CMK (cell line): ENCODE results near the gene TOM1.
A peak's percentile ranks its signal among the peaks of the same experiment; 100 is the strongest.

ENCODE experiments used
- DNase-seq: peaks from one replicate; pipeline ENCODE4 v3.0.0-alpha.2; 2010; ENCODE audit warnings: low read depth

TOM1 gene

DNA sequence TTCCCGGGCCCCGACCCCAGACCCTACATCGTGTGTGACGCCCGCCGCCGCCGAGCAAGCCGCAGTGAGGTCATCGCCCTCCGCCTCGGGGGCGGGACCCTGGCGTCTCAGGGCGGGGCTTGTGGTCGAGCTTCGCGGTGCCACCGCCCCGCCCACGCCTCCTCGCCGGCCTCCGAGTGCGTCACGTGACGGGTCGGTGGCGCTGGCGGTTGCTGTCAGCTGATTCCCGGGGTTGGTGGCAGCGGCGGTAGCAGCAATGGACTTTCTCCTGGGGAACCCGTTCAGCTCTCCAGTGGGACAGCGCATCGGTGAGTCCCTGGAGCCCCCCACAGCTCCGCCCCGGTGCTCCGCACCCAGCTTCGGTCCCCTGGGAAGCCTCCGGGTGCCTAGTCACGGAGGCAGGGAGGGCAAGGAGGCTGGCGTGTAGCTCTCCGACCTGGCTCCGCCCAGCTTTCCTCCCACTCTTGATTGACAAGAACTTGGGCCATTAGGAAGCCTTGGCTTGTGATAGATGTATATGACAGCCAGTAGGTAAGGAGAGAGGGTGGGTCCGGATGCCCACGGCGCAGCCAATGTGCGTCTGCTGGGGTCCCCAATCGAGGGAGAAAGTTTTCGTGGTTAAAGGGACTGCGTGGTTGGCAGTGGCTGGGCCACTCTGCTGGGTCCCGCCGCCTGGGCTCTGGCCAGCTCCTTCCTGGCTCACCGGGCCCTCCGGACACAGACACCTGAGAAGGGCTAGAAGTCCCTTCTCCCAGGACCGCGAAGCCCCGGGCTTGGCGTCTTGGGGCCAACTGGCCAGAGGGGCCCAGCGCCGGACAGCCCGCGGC, at the start of gene TOM1:
Gene TOM1, plus strand, starts transcription at position 222 of the 827 bp plus-strand sequence. Its CDS starts 35 bp downstream, at position 257.
- DNase-seq, result peak; percentile 97

DNA sequence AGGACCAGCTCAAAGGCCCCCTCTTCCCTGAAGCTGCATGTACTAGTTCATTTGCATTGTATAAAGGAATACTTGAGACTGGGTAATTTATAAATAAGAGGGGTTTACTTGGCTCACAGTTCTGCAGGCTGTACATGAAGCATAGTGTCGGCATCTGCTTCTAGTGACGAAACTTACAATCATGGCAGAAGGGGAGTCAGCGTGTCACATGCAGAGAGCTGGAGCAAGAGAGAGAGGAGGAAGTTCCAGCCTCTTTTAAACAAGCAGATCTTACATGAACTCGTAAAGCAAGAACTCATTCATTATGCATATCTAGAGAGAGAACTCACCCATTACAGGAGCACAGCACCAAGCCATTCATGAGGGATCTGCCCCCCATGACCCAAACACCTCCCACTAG, 49.5 kb upstream of the TOM1 start:
- no peak for DNase-seq

DNA sequence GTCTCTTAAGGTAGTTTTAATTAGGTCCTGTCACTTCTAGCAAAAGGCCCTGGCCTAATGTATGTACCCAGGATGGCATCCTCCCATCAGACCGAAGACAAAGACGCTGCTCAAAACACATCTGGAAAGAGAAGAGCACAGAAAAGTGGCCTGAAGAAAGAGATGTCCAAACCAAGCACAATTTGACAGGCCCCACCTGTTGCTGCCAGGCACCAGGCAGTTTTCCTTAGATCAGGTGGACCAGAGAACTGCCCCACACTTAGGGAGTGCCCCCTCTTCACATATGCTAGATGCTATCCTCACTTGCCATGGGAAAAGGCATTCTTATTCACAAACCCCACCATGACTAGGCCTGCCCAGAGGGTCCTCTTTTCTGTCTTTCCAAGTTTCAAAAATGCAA, 45.7 kb upstream of the TOM1 start:
- DNase-seq, result no peak

GRCh38 chr22:35257002-35257320, 42.7 kb upstream of the TOM1 start:
- DNase-seq, result no peak

DNA sequence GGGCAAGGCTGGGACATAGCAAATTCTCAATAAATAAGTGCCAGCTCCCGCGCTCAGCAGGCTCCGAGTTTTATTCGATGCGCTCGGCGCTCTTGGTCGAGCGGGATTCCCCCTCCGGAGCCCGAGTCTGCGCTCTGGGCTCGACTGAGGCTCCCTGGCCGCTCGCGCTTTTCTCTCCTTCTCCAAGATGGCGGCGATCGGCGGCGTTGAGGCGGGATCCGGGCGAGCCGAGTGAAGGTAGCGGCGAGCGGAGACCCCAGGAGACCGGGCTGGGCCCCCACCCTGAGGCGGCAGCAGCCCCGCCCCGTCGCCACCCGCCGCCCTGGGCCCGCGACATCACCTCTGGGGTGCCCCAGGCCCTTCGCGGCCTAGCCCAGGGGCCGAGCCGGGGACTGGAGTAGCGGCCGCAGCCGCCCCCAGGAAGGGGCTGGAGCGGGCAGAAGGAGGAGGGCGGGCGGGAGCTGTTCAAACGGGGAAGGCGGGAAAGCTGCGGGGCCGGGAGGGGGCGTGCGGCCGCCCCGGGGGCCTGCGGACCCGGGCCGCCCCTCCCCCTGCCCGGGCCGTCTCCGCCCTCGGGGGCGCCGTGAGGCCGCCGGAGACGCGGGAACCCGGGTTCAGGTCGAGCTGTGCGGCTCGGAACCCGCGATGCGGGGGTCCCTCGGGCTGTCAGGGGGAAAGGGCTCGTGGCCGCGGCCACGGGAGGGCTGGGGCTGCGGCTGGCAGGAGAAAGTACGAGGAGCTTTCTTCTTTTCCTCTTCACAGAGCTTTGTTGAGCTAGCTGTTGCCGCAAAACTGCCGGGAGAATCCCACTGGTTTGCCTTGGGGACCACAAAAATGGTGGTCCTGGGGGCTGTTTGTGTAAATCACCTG, 42.1 kb upstream of the TOM1 start, which contains the start of gene HMGXB4:
Gene HMGXB4, plus strand, starts transcription at position 173 of the 870 bp plus-strand sequence. CDS start 4,898 bp downstream, outside the sequence.
- peak; percentile 76 for DNase-seq

DNA sequence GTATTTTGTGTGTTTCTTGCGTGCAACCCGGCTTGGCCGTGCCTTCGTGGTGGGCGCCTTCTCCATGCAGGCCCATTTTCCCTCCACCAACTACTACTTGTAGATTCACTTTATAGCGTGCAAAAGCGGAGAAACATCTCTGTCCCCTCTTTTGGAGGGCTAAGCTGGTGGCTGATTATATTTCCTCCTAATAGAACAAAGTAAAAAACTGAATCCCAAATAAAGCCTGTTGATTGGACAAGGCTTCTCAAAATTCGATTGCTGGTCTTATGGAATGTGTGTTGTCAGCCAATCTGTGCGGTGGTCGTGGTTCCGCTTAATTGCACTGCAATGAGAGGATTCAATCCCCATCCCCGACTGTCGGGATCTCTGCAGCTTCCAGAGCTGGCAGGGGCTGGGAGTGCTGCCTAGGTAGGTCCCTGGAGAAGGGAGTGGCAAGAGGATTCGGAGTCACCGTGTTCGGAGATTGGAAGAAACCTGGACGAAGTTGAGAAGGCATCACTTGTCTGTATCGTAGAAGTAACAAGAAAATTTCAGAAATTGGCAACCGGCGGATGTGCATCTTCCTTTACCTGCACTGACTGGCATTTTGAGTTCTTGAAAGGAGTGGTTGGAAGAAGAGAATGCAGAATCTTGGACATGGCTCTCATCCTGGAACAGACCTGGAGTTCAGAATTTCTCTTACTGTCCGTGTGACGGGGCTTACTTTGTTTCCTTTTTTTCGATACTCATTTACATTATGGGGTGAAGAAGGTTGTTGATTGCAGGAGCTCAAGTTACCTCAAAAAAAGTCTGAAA, 41.3 kb upstream of the TOM1 start:
- no peak for DNase-seq

GRCh38 chr22:35264986-35265385, 34.7 kb upstream of the TOM1 start:
- DNase-seq, result no peak

GRCh38 chr22:35266277-35266676, 33.4 kb upstream of the TOM1 start:
- no peak for DNase-seq

- DNase-seq, result no peak
These were observed 30.1 kb upstream of the TOM1 start for GRCh38 chr22:35269630-35270029.

DNA sequence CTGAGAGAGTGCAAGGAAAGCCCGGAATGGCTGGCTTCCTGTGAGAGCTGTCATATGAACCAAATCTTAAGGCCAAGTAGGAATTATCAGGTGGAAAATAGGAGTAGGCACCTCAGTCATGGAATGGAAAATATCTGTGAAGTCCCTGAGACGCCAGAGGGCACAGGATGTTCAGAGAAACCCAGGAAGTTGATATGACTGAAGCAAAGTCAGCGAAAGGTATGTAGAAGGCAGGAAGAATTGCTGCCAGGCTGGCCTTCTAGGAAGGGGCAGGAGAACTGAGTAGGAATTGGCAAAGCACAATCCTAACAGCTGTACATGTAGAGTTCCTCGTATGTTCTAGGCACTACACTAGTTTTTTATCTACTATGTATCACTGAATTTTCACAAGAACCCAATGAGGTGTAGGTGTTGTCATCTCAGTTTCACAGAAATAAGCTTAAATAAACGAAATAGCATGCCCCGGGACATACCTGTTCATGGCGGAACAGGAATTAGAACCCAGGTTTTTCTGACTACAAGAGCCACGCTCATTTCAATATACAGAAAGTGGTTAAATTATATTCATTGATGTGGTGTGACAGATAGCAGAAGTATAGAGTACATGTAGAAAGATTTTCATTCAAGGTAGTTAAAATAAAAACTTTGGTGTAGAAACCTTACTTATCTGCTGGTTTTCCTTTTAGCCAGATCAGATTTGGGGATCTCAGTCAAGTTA, 25.4 kb upstream of the TOM1 start:
- DNase-seq, result no peak

GRCh38 chr22:35275580-35275979, 24.1 kb upstream of the TOM1 start:
- DNase-seq, result no peak

DNA sequence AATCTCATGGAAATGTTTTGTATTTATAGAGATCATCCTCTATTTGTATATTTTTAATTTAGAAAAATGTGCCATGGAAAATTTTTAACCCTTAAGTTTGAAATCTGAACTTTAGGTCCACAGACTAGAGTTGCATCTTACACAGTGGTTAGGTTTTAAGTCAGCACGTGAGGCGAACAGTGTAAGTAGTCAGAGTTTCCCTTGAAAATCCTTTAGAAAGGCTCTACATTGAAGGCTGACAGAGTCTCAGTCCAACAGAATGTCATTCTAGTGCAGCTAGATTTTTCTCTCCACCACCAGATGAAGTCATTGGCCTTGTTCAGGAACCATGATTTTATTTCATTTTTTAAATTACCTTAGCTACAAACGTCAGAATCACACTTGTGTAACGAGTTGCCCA, 23.7 kb upstream of the TOM1 start:
- DNase-seq, result no peak

GRCh38 chr22:35288116-35288515, 11.6 kb upstream of the TOM1 start:
- no peak for DNase-seq

DNA sequence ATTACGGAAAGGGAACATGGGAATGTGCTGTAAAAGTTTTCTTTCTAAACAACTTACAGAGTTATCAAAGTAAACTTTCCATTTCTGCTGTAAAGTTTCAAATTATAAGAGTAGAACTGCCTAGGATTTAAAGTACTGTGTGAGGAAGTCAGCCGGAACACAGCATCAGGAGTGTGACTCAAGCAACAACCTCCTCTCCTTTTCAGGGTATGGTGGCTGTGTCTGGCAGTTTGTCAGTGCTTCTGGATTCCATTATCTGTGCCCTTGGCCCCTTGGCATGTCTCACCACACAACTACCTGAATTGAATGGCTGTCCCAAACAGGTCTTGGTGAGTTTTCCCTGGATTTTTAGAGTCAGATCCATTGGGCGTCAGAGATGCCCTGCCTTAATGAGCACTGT, 6.9 kb upstream of the TOM1 start:
- DNase-seq, result no peak

DNA sequence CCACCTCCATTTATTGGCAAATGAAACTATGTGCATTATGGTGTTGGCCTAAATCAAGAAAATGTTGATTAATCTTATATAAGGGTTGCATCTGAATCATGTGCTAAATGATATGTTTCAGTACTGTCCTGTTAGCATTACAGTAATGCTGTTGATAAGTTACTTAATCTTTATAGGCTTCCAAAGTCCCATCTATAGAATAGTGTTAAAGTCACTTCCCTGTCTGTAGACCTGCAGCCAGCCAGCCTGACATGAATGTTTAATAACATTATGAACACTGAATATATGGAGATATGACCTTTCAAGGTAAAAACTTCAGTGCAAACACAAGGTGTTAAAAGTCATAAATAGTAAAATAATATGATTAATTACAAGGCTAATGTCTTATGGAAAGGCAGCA, 3.6 kb upstream of the TOM1 start:
- no peak for DNase-seq

DNA sequence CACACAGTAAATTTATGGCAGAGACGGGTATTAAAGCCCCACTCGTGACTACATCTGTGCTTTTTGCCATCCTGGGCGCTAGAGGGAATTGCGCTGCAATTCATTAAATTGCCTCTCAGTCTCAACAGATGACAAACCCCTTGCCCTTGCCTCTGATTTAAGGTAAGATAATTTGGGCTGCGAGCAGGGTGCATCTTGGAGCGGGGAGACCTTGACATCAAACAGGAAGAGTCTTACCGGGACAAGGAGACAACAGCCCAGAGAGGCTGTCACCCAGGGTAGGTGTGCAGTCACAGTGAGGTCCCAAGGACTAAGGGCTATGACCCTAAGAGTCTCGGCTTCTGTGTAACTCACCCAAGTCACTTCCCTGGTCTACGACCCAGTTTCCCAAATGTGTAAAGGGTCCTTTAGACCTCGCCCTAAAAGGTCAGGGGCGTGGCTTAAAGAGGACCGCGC, 449 bp upstream of the TOM1 start:
- peak; percentile 18 for DNase-seq

- no peak for DNase-seq
These were observed 1.7 kb downstream of the TOM1 start for GRCh38 chr22:35301372-35301874.

GRCh38 chr22:35303029-35303624, 3.4 kb downstream of the TOM1 start:
- no peak for DNase-seq

- no peak for DNase-seq
These were observed 5.9 kb downstream of the TOM1 start for GRCh38 chr22:35305525-35306070.

DNA sequence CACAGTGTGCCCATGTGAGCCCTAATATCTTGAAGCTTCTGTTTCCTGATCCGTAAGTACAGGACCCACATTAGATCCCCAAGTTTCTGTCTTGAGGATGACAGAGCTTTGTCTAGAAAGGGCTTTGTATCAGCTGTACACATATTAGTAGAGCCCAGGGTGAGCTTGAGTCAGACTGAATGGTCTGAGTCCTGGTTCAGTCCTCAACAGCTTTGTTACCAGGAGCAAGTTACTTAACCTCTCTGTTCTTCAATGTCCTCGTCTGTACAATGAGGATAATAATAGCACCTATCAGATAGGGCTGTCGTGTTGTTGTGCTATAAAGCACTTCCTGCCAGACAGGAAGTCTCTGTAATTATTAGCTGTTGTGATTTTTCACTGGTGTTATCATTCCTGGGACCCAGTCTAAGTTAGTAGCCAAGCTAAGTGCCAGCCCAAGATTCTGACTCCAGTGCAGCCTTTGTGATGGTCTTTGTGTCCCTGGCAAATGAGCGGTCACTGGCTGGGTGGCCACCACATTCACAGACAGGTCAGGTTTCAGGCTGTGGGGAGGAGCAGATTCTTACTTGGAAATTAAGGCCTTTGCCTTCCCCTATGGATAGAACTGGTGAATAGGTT, 6.8 kb downstream of the TOM1 start:
- no peak for DNase-seq
